SK-N-DZ (cell line): ENCODE data around the gene USP8. TPM values are rescaled to one million over a fixed set of nuclear protein-coding genes. Genes with fewer than 3 reads are reported as not detected.
"Not testable (repeated sequence)": the region's sequence is repeated elsewhere in the genome, so short reads cannot be mapped to it uniquely, and the experiment has no call there.

ENCODE experiments used
- DNase-seq: peaks from one replicate; pipeline ENCODE4 v3.0.0-alpha.2; 2015; ENCODE audit warnings: low spot score
- polyA plus RNA-seq, 2 experiments: library from polyadenylated mRNA; depleted of rRNA; stranded (reverse); fragments of >200 nt; gene quantifications; 2 replicates each; pipeline ENCODE4 v1.2.3, GENCODE V29; 2014

USP8 gene
- polyA plus RNA-seq (2014; cell fraction: cytosol; rRNA removed) = 26.9 and 29.5 TPM in 2 replicates
- 18.3 and 29.5 TPM in 2 replicates for polyA plus RNA-seq (2014; cell fraction: nucleus; rRNA removed)

DNA sequence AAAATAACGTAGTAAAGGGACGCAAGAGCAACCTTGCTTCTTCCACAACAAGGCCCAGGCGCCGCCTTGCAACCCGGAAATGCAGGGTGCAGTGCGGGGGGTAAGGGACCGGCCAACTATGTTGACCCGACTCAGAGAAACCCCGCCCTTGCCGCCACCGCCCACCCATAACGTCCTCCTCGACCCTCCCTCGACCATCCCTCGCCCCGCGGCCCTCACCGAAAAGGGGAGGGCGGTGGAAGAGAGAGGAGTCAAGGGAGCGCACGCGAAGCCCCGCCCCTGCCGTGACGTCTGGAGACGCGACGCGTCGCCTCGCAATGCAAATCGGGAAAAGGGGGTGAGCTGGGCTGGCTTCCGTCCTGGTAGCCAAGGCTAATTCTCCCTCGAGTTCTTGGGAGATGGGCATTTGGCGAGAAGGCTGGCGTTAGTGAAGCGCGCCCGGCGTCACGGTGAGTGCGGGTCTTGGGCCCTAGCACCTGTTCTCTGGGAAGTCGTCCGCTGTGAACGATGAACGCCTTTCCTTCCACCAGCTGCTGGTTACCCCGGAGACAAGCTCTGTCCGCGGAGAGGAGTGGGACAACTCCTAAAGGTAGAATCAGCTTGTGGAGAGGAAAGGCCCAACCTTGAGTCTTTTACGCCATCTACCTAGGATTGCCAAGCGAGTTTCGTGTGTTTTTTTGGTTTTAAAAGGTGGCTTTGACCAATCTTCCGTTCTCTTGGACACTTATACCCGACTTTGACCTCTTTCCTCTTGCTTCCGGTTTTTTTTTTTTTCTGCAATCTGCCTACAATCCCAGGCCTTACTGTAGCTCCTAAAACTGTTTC is at the start of gene USP8:
TSS of gene USP8 (plus strand) at position 340 of the 825 bp plus-strand sequence. CDS start 14,669 bp downstream, outside the sequence.
- DNase-seq = peak; percentile 99

DNA sequence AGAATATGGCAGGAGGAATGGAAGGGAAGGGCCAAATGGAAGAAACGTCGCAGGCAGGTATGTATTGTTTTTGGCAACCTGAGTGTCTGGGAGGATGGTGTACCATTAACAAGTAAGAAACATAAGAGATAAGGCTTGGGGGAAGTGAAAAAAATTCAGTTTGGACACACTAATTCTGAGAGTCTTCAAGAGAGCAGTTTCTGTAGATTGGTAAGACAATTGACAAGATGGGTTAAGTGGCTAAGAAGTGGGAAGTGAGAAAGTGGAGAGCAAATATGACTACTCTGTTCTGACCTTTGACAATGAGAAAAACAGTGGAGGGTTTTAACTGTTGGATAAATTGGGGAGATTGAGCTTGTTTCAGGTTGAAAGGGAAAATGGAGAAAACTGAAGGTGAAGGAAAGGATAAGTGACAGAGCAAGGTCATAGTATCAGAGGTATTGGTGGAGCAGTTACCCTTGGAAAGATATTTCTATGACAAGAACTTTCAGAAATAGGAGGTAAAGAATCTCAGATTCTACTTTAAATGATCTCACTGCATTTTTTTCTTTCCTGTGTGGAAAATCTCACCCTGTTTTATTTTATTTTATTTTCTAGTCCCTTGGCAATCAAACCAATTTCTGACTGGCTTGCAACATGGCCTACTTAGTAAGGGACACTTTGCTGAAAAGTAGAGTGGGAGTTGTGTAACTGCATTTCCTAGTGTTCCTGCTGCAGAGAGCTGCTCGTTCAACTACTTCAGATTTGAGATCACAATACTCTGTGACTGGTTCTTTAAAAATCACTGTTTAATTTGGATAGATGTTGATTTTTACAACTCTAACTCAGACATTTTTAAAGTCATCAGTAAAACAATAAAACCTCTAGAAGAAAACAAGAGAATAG is 46.1 kb upstream of the USP8 start:
- no peak for DNase-seq

DNA sequence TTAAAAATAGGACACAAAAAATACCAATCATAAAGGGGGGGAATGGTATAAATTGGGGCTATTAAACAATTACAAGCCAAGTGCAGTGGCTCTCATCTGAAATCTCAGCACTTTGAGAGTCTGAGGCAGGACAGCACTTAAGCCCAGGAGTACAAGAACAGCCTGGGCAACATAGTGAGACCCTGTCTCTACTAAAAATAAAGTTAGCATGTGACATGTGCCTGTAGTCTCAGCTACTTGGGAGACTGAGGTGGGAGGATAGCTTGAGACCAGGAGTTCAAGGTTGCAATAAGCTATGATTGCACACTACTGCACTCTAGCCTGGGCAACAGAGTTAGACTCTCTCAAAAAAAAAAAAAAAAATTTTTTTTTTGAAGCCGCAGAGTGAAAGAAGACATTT is 45.4 kb upstream of the USP8 start:
- DNase-seq = no peak

DNA sequence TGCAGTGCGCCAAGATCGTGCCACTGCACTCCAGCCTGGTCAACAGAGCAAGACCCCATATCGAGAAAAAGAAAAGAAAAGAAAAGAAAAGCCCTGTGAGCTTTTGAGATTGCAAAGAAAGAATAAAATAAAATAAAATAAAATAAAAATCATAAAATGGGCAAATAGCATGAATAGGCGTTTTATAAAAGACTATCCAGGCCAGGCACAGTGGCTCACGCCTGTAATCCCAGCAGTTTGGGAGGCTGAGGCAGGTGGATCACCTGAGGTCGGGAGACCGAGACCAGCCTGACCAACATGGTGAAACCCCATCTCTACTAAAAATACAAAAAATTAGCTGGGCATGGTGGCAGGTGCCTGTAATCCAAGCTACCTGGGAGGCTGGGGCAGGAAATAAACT is 44.8 kb upstream of the USP8 start:
- not testable (repeated sequence) for DNase-seq

DNA sequence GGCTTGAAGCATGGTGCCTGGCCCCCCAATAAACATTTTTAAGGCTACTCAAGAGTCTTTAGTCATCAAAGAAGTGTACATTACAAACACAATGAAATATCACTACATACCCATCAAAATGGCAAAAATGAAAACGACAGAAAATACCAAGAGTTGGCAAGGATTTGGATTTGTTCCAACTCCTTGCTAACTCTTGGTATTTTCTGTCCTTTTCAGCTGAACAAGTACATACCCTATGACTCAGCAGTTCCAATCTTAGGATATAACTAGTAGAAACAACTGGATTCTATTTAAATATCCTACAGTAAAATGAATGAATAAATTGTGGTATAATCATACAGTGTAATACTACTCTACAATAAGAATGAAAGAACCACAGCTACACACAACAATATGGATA is 44.1 kb upstream of the USP8 start:
- no peak for DNase-seq

DNA sequence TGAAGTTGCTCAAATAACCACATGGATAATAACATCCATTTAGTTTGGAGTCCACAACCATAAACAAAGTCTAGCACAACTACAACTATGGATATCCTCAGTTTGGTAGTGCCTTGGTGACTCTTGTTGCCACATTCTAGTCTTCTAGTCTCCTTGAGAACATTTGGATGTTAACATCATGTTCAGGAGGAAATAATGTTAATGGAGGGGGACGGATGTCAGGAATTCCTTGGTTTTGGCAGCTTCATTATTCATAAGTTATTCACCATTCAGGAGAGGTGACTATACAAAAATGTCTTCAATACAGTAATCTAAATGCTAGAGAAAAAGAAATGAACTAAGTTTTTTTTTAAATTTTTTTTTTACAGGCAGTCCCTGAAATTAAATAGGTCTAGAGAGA is 42.8 kb upstream of the USP8 start:
- DNase-seq = no peak

DNA sequence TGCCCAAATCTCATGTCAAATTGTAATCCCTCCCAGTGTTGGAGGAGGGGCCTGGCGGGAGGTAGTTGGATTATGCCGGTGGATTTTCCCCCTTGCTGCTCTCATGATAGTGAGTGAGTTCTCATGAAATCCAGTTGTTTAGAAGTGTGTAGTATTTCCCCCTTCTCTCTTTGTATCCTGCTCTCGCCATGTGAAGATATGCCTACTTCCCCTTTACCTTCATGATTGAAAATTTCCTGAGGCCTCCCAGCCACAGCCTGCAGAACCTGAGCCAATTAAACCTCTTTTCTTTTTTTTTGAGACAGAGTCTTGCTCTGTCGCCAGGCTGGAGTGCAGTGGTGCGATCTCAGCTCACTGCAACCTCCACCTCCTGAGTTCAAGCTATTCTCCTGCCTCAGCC is 41.8 kb upstream of the USP8 start:
- DNase-seq = not testable (repeated sequence)

DNA sequence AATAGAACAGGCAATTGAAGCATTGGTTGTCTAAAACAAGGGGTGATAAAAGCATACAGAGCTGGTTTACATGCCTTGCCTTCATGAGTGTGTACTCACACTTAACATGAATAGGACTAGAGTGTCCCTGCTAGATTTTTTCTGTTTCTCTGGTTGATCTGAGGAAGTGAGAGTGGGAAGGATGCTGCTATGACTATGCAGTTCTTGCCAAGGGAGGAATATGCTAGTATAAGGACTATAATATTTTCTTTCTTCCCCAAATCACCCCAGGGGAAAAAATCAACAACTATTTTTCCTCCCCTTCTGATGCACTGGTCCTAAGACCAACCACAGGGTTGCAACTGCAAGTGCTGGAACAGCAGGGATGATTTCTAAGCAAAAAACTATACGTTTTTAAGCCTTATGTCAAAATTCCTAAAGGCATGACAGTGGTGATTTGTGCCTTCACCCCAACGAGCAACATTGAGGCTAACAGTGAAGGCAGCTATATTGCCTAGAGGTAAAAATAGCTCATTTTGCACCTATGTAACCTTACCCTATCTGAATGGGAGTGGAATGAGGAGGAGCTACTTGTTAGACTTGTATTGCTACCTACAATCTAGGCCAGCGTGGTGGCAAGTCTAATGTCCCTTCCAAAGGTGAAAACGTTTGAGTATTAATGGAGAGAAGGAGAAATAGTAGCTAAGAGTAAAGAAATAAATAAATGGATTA is 33.5 kb upstream of the USP8 start:
- no peak for DNase-seq

DNA sequence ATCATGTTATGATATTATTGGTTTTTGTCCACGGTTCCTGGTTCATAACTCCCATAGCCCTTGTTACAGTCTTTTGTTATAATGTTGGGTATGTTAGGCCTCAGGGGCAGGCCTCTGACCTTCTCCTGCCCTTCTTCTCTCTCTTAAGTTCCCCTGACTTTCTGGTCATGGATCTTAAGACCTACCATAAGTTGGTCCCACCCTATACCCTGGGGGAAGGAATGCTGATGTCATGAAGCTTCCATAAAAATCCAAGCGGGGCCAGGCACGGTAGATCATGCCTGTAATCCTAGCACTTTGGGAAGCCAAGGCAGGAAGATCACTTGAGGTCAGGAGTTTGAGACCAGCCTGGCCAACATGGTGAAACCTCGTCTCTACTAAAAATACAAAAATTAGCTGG is 32.6 kb upstream of the USP8 start:
- DNase-seq = not testable (repeated sequence)

DNA sequence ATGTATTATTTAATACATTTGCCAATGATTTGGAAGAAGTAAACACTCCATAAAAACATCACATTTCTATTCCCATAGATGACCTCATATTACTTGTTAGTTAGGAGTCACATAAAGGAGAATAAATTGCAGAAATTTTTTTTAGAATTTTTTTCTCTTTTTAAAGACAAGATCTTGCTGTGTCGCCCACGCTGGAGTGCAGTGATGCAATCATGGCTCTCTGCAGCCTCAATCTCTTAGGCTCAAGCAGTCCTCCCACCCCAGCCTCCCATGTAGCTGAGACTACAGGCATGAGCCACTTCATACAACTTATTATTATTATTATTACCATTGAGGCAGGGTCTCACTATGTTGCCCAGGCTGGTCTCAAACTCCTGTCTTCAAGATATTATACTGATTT is 12.3 kb upstream of the USP8 start:
- no peak for DNase-seq

DNA sequence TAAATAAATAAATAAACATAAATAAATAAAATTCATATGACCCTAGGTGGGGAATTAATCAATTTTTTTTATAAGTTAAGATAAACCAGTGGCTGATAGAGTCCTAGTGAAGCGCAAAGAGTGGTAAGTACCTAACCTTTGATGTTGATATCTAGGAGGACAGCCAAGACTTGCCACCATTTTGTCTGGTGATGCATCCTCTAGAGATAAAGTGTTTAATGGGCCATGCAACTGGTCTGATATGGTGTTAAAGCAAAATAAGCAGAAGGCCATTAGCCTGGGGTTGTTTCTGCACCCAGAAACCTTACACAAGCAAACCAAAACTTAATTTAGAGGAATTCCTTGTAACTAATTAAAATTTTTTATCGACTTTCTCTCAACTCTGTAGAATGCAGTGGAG is 9.6 kb upstream of the USP8 start:
- no peak for DNase-seq

DNA sequence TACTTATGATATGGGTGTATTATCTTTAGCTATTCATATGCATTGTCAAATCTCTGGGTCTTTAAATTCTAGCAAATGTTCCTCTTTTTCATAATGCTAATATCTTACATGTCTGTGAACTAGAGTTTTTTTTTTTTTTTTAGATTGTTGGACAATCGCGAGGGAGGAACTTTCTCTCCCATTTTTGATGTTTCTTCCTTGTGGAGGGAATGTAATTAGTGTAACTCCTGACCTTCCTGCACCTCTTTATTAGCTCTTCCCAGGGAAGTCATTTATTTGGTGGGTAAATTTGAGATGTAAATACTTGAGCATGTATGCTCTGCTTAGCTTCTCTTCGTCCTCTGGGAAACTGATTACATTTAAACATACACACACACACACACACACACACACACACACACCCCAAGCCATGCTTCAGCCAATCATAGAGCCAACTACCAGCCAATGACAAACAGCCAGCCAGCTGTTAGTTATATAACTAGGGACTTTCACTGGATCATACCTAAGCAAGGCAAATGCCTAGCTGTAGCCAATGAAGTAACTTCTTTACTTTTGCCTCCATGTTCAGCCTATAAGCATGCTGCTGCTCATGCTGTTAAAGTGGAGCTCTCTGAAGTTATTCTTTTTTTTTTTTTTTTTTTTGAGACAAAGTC is 8.3 kb upstream of the USP8 start:
- DNase-seq = no peak

DNA sequence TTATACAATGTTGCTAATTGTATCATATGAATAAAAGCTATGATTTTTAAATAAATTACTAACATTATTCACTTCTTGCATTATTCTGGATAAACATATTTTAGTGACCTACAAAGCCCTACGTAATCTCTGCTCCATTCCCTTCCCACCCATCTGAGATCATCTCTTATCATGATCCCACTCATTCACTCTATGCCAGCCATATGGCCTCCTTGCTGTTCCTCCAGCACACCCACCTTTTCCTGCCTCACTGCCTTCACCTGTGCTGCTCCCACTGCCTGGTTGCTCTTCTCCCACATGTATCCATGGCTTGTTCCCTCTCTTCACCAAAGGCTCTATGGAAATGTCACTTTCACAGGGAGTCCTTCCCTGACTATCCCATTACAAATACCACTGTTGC is 7.3 kb upstream of the USP8 start:
- no peak for DNase-seq

DNA sequence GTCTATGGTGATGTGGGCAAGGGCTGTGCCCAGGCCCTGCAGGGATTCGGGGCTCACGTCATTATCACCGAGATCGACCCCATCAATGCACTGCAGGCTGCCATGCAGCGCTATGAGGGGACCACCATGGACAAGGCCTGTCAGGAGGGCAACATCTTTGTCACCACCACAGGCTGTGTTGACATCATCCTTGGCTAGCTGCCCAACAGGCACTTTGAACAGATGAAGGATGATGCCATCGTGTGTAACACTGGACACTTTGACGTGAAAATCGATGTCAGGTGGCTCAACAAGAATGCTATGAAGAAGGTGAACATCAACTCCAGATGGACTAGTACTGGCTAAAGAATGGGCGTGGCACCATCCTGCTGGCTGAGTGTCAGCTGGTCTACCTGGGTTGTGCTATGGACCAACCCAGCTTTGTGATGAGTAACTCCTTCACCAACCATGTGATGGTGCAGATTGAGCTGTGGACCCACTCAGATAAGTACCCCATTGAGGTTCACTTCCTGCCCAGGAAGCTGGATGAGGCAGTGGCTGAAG is 6.1 kb upstream of the USP8 start:
- DNase-seq = no peak

DNA sequence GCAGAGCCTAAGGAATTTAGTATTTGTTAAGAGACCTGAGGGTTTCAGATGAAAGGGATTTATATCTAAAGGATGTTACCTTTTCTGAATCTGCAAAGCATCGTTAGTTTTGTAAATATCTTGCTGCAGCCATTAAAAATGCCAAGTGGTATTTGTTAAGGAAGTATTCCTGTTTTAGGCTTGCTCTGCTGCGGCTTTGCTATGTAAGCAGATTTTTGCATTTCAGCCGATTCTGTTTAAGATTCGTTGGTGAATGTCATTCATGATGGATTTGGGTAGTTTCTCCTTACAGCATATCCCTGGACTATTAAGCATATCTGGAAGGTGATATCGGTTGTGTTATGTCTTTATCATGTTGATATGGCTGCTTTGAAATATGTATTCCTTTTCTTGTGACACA is 1.0 kb downstream of the USP8 start:
- DNase-seq = no peak

DNA sequence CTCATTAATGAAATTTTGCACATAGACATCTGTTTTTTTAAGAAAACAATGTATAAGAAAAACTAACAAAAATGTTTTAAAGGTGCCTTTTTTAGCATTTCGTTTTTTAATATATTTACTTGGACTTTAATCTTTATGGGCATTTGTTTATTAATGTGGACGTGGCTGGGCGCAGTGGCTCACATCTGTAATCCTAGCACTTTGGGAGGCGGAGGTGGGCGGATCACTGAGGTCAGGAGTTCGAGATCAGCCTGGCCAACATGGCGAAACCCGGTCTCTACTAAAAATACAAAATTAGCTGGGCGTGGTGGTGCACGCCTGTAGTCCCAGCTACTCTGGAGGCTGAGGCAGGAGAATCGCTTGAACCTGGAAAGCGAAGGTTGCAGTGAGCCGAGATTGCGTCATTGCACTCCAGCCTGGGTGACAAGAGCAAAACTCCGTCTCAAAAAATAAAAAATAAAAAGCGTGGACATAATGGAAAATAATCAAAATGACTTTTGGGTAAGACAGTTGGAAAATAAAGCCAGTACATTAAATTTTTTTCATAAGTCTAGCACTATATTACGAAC is 1.6 kb downstream of the USP8 start:
- not testable (repeated sequence) for DNase-seq

DNA sequence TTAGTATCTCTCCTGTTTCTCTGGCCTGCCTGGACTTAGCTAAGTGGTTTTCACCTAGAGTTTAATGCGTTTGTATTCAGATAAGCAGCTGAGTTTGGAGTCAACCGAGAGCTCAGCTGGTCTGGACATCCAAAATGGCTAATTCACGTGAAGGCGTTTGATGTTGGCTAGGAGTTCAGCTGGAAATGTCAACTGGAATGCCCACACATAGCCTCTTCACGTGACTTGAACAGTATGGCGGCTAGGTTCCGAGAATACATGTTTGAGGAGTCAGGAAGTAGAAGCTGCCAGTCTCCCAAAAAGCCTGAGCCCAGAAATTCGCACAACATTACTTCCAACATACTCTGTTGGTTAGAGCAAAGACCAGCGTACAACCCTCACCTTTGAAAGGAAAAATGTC is 2.2 kb downstream of the USP8 start:
- no peak for DNase-seq

DNA sequence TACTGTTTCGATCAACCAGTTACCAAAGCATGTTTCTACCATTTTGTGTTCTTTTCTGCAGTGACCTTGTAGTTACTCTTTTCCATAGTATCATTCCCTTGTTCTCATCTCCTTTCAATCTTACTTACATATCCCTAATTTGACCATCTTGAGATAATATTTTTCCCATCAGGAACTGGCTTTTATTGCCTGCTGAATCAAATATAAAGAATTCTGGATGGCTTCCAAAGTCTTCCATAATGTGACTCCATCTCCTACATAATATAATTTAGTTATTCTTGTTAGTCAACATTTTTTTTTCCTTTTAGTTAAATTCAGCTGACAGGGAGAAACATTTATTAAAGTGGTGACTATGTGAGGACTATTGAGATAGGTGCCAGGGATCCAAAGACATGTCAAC is 7.0 kb downstream of the USP8 start:
- no peak for DNase-seq

DNA sequence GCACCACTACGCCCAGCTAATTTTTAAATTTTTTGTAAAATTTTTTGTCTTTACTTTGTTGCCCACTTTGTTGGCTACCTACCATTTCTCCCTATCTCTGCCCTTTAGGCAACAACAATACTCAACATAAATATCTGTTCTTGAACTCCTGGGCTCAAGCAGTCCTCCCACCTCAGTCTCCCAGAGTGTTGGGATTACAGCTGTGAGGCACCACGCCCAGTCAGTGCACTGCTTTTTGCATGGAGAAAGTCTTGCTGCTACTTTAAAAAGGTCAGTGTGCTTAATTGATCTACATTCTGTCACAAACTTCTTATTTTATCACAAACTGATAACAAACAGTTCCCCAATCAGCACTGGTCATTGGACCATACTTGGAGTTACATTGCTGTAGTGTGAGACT is 8.0 kb downstream of the USP8 start:
- DNase-seq = no peak

DNA sequence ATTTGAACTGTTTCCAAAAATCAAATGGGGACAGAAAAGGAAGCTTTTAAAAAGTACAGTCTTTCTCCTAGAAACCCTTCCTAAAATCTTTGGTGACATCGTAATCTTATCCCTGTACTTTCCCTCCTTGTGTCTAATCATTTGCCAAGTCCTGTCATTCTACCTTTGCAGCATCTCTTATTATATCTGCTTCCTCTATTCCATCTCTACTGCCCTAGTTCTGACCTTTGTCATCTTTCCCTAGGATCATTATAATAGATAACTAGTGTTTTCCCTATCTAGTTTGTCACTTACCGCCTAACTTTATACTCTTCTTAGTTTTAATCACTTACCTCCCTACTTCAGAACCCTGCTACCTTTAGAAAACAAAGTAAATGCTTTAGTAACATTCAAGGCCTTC is 11.6 kb downstream of the USP8 start:
- no peak for DNase-seq

DNA sequence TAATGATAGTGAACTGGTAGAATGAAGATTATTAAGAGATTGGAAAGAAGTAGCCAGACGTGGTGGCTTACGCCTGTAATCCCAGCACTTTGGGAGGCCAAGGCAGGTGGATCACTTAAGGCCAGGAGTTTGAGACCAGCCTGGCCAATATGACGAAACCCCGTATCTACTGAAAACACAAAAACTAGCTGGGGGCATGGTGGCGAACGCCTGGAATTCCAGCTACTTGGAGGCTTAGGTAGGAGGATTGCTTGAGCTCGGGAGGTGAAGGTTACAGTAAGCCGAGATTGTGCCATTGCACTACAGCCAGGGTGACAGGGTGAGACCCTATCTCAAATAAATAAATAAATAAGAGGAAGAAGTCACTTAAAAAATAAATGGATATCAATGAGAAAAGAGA is 14.0 kb downstream of the USP8 start:
- DNase-seq = no peak
